GM19372 (cell line): Measurements from ENCODE around the gene PROX2.

Source experiments
- ATAC-seq: cut with Tn5 transposase; IDR thresholded peaks from one replicate; pipeline ENCODE4 v1.9.1; 2021; ENCODE audit warnings: mild to moderate bottlenecking, low read depth, moderate library complexity; ENCODE audit not compliant: unreplicated experiment

PROX2 gene

GRCh38 chr14:74881431-74882102, 5.6 kb upstream of the PROX2 start, which contains the start of gene DLST:
Gene DLST (plus strand): TSS chr14:74881916. CDS start chr14:74881954, 38 bp downstream.
- ATAC-seq, result peak; percentile 92

- ATAC-seq, result no peak
Observed at GRCh38 chr14:74879427-74880182, 3.7 kb upstream of the PROX2 start.

GRCh38 chr14:74875204-74875603, 741 bp downstream of the PROX2 start:
- no peak for ATAC-seq

- no peak for ATAC-seq
Observed at GRCh38 chr14:74871819-74872218, 4.1 kb downstream of the PROX2 start.

- ATAC-seq, result no peak
Observed at GRCh38 chr14:74868739-74869138, 7.2 kb downstream of the PROX2 start.

- ATAC-seq, result no peak
Observed at GRCh38 chr14:74867673-74868072, 8.3 kb downstream of the PROX2 start.

GRCh38 chr14:74866708-74867389, 9.1 kb downstream of the PROX2 start:
- ATAC-seq, result no peak

GRCh38 chr14:74865156-74865555, 10.8 kb downstream of the PROX2 start:
- no peak for ATAC-seq

- no peak for ATAC-seq
Observed at GRCh38 chr14:74864198-74864597, 11.7 kb downstream of the PROX2 start.

- ATAC-seq, result no peak
Observed at GRCh38 chr14:74863274-74863673, 12.7 kb downstream of the PROX2 start.

- ATAC-seq, result no peak
Observed at GRCh38 chr14:74861734-74862090, 14.2 kb downstream of the PROX2 start.

- ATAC-seq, result no peak
Observed at GRCh38 chr14:74860899-74861733, 14.8 kb downstream of the PROX2 start.

GRCh38 chr14:74859757-74860552, 16.0 kb downstream of the PROX2 start:
- ATAC-seq, result no peak

- ATAC-seq, result no peak
Observed at GRCh38 chr14:74858022-74858421, 17.9 kb downstream of the PROX2 start.

GRCh38 chr14:74856366-74856765, 19.6 kb downstream of the PROX2 start:
- ATAC-seq, result no peak

- ATAC-seq, result no peak
Observed at GRCh38 chr14:74855945-74856344, 20.0 kb downstream of the PROX2 start.

GRCh38 chr14:74855021-74855420, 20.9 kb downstream of the PROX2 start:
- ATAC-seq, result no peak

GRCh38 chr14:74853581-74853980, 22.4 kb downstream of the PROX2 start:
- ATAC-seq, result no peak

- no peak for ATAC-seq
Observed at GRCh38 chr14:74852922-74853530, 22.9 kb downstream of the PROX2 start.
